ENCODE results near the gene PNPO.

PNPO gene

GRCh38 chr17:47955497-47956461 is 14.4 kb downstream of the PNPO start:
- Histone ChIP-seq H3K4me1 (ENCODE audit: insufficient read depth, low read length, severe bottlenecking) (no peaks in the 10 kb centered on the region), H3K27me3 (ENCODE audit: insufficient read depth, low read length) (no peaks in the 10 kb centered on the region), H3K4me2 (ENCODE audit: low read length) (no peak overlapping the region), H2AFZ (ENCODE audit: low read length) (no peak overlapping the region), H3F3A (ENCODE audit: insufficient read depth, low read length) (no peaks in the 10 kb centered on the region), H3K36me3 (ENCODE audit: insufficient read depth, low read length) (peaks cover 7% of the 10 kb centered on the region), H3K9me2 (ENCODE audit: low read depth, low read length) (no peaks in the 10 kb centered on the region), H3K9ac (ENCODE audit: low read length) (no peak overlapping the region), H3K27ac (ENCODE audit: low read depth, low read length, poor library complexity, severe bottlenecking) (no peak overlapping the region), H3K9me3 (ENCODE audit: low read length) (no peaks in the 10 kb centered on the region), H4K20me1 (ENCODE audit: insufficient read depth, low read length) (no peaks in the 10 kb centered on the region), H3K79me2 (ENCODE audit: insufficient read depth, low read length) (no peaks in the 10 kb centered on the region), H3K4me3 (ENCODE audit: low read depth, low read length, poor library complexity, severe bottlenecking) (no peak overlapping the region)
- TF ChIP-seq EZH2 (IDR thresholded peaks at IDR 0.05; ENCODE audit: borderline replicate concordance, low read length) (no peak), CTCF (IDR thresholded peaks at IDR 0.05; ENCODE audit: low read length) (no peak)

DNA sequence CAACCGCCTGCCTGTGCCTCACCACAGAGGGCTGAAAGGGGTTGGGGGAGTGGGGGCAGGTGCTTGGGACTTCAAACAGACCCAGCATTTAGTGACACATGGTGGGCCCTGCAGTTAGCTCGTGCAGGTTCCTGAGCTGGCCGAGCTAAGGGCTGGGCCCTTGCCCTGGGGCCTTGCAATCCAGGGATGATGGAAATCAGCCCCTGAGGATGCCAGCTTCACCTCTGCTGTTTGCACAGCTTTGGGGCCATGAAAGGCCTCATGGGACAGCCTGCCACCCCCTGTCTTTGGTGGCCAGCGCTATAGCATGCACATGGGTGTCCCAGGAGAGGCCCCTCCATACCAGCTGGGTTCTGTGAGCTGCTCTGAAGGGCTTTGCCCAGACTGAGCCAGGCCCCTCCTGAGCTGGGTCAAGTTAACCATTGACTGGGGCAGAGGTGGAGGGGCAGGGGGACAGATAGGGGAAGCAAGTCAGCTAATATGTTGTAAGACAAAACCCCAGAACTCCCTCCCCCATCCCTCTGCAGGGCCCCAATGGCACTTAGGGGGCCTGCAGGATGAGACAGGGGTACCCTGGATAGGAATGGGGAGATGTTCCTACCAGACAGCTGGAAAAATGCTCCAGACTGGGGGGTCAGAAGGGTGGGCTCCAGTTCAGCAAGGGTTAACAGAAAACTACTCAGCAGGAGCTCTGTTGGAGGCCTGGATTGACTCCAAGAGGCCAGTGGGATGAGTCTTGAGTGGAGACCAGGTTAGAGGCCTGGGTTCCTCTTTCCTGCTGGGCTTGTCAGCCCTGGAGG is 15.6 kb downstream of the PNPO start:
- H3K9me3 ChIP-seq (ENCODE audit: low read length): no peaks in the 10 kb centered on the region
- no peak overlapping the region for H2AFZ ChIP-seq (ENCODE audit: low read length)
- H3K27me3 ChIP-seq (ENCODE audit: insufficient read depth, low read length): no peaks in the 10 kb centered on the region
- H3K4me2 ChIP-seq (ENCODE audit: low read length): no peak overlapping the region
- no peaks in the 10 kb centered on the region for H3F3A ChIP-seq (ENCODE audit: insufficient read depth, low read length)
- no peaks in the 10 kb centered on the region for H3K9me2 ChIP-seq (ENCODE audit: low read depth, low read length)
- no peaks in the 10 kb centered on the region for H3K4me1 ChIP-seq (ENCODE audit: insufficient read depth, low read length, severe bottlenecking)
- H3K36me3 ChIP-seq (ENCODE audit: insufficient read depth, low read length): no peaks in the 10 kb centered on the region; the same call in 1 of the 2 replicates
- H3K79me2 ChIP-seq (ENCODE audit: insufficient read depth, low read length): no peaks in the 10 kb centered on the region
- H3K27ac ChIP-seq (ENCODE audit: low read depth, low read length, poor library complexity, severe bottlenecking): no peak overlapping the region
- H4K20me1 ChIP-seq (ENCODE audit: insufficient read depth, low read length): no peaks in the 10 kb centered on the region
- H3K9ac ChIP-seq (ENCODE audit: low read length): no peak overlapping the region
- TF ChIP-seq CTCF (IDR thresholded peaks at IDR 0.05; ENCODE audit: low read length) (no peak), EZH2 (IDR thresholded peaks at IDR 0.05; ENCODE audit: borderline replicate concordance, low read length) (no peak)
- no peak overlapping the region for H3K4me3 ChIP-seq (ENCODE audit: low read depth, low read length, poor library complexity, severe bottlenecking)

DNA sequence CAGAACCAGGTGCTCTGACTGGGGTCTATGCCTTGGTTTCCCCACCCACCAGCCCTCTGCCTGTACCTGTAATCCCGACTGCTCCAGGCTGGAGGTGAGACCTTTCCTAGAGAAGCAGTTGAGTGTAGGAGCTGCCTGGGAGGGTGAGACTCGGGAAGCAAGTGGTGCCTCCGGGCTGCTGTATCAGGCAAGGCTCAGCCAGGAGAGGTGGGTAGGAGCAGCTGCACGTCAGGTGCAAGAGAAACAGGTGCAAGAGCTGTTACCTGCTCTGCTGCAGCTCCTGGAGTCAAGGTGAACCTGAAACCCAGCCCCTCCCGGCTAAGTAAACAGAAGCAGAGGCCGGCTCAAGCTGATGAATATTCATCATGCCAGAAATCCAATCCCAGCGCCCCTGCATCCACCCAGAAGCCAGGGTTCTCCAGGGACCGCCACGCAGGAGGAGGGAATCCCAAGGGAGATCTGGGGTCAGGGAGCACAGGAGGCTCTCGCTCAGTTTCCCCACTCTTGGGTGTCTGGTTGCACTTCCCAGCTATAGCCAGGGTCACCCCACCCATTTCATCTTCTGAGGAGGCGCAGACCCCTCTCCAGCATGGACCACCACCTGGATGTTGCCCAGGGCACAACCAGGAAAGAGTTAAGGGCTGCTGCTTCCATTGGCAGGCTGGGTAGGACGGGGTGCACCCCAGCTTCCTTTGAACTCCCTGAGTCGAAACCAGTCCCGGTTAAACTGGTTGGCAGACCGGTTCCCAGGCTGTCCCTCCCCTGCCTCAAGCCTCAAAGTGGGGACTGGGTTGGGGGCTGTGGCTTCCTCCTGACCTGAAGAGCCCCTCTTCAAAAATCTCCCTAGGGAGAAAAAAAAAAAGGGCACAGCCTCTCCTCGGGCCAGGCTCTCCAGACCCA is 16.5 kb downstream of the PNPO start, which contains the start of gene PRR15L:
PRR15L (minus strand) TSS at position 293 of the 900 bp plus-strand sequence. CDS start 4,649 bp downstream, outside the sequence.
- no peak for TF ChIP-seq EZH2 (IDR thresholded peaks at IDR 0.05; ENCODE audit: borderline replicate concordance, low read length)
- no peak for TF ChIP-seq CTCF (IDR thresholded peaks at IDR 0.05; ENCODE audit: low read length)
- no peak within 1 kb of the TSS for H3K9ac ChIP-seq (ENCODE audit: low read length)
- no peaks in the 10 kb centered on the region for H3F3A ChIP-seq (ENCODE audit: insufficient read depth, low read length)
- no peaks in the 10 kb centered on the region; the same call in 1 of the 2 replicates for H3K36me3 ChIP-seq (ENCODE audit: insufficient read depth, low read length)
- no peaks in the 10 kb centered on the region for H3K27me3 ChIP-seq (ENCODE audit: insufficient read depth, low read length)
- no peak within 1 kb of the TSS for H3K4me3 ChIP-seq (ENCODE audit: low read depth, low read length, poor library complexity, severe bottlenecking)
- no peak within 1 kb of the TSS for H2AFZ ChIP-seq (ENCODE audit: low read length)
- H3K4me1 ChIP-seq (ENCODE audit: insufficient read depth, low read length, severe bottlenecking): no peaks in the 10 kb centered on the region
- H3K27ac ChIP-seq (ENCODE audit: low read depth, low read length, poor library complexity, severe bottlenecking): no peak within 1 kb of the TSS
- H4K20me1 ChIP-seq (ENCODE audit: insufficient read depth, low read length): no peaks in the 10 kb centered on the region
- H3K79me2 ChIP-seq (ENCODE audit: insufficient read depth, low read length): no peaks in the 10 kb centered on the region
- H3K9me2 ChIP-seq (ENCODE audit: low read depth, low read length): no peaks in the 10 kb centered on the region
- no peak within 1 kb of the TSS for H3K4me2 ChIP-seq (ENCODE audit: low read length)
- H3K9me3 ChIP-seq (ENCODE audit: low read length): no peaks in the 10 kb centered on the region

Measured in OCI-LY1 (cell line).